HK-2 (cell line): ENCODE results near the gene BABAM2.
A peak's percentile ranks its signal among the peaks of the same experiment; 100 is the strongest.
"Not testable (repeated sequence)": the region's sequence is repeated elsewhere in the genome, so short reads cannot be mapped to it uniquely, and the experiment has no call there.

Experiments used
- DNase-seq: peaks from one replicate; pipeline ENCODE4 v3.0.0-alpha.2; 2018; ENCODE audit not compliant: unreplicated experiment

Gene BABAM2

GRCh38 chr2:27878825-27879224 is 11.7 kb upstream of the BABAM2 start:
- no peak for DNase-seq

GRCh38 chr2:27881815-27882583 is 8.5 kb upstream of the BABAM2 start:
- not testable (repeated sequence) for DNase-seq

GRCh38 chr2:27882584-27882922 is 8.0 kb upstream of the BABAM2 start:
- DNase-seq = not testable (repeated sequence)

- DNase-seq = no peak
Observed at GRCh38 chr2:27884601-27885000, 5.9 kb upstream of the BABAM2 start.

- no peak for DNase-seq
Observed at GRCh38 chr2:27885234-27885633, 5.3 kb upstream of the BABAM2 start.

- no peak for DNase-seq
Observed at GRCh38 chr2:27885661-27886060, 4.9 kb upstream of the BABAM2 start.

GRCh38 chr2:27886322-27886721 is 4.2 kb upstream of the BABAM2 start:
- no peak for DNase-seq

- DNase-seq = no peak
Observed at GRCh38 chr2:27887111-27887510, 3.4 kb upstream of the BABAM2 start.

- DNase-seq = no peak
Observed at GRCh38 chr2:27887830-27888229, 2.7 kb upstream of the BABAM2 start.

- no peak for DNase-seq
Observed at GRCh38 chr2:27888790-27889189, 1.7 kb upstream of the BABAM2 start.

- no peak for DNase-seq
Observed at GRCh38 chr2:27889774-27890145, 769 bp upstream of the BABAM2 start.

- DNase-seq = peak; percentile 70
Observed at GRCh38 chr2:27890924-27891672, 569 bp downstream of the BABAM2 start.

GRCh38 chr2:27891673-27892105 is 1.2 kb downstream of the BABAM2 start:
- DNase-seq = no peak

- DNase-seq = no peak
Observed at GRCh38 chr2:27893006-27893405, 2.5 kb downstream of the BABAM2 start.

GRCh38 chr2:27897717-27898116 is 7.2 kb downstream of the BABAM2 start:
- DNase-seq = no peak

GRCh38 chr2:27901234-27901633 is 10.7 kb downstream of the BABAM2 start:
- no peak for DNase-seq

GRCh38 chr2:27902098-27902497 is 11.6 kb downstream of the BABAM2 start:
- DNase-seq = no peak

- DNase-seq = no peak
Observed at GRCh38 chr2:27903018-27903417, 12.5 kb downstream of the BABAM2 start.

- no peak for DNase-seq
Observed at GRCh38 chr2:27903649-27904404, 13.3 kb downstream of the BABAM2 start.

- DNase-seq = no peak
Observed at GRCh38 chr2:27904405-27904665, 13.8 kb downstream of the BABAM2 start.

- no peak for DNase-seq
Observed at GRCh38 chr2:27906074-27906473, 15.5 kb downstream of the BABAM2 start.

- no peak for DNase-seq
Observed at GRCh38 chr2:27907547-27907946, 17.0 kb downstream of the BABAM2 start.

- no peak for DNase-seq
Observed at GRCh38 chr2:27909901-27910300, 19.4 kb downstream of the BABAM2 start.
